GM12891 (cell line): Measurements from ENCODE around the gene DALRD3.

Experiments
- PAX5 ChIP-seq: IDR thresholded peaks from 2 replicates; pipeline ENCODE4 v1.6.1; 2011; ENCODE audit warnings: low read length, moderate library complexity, mild to moderate bottlenecking; ENCODE audit not compliant: insufficient read depth, severe bottlenecking
- POLR2A ChIP-seq: IDR thresholded peaks from 2 replicates; pipeline ENCODE4 v1.6.1; 2011; ENCODE audit warnings: low read depth, low read length, control low read depth
- POLR2AphosphoS5 ChIP-seq: IDR thresholded peaks from 2 replicates; pipeline ENCODE4 v1.6.1; 2011; ENCODE audit warnings: low read depth, low read length, control low read depth
- TAF1 ChIP-seq: IDR thresholded peaks from 2 replicates; pipeline ENCODE4 v1.6.1; 2011; ENCODE audit warnings: low read depth, low read length, control low read depth

- TF ChIP-seq TAF1 (no peak), POLR2A (no peak), PAX5 (no peak), POLR2AphosphoS5 (no peak)
Observed at GRCh38 chr3:48991851-48992545, 26.4 kb downstream of the DALRD3 start.
